Stimulated activated memory B cell treated with anti-CD40 and anti-IgM and Interleukin-4, amounts not matched to agents 10 μg/mL and 1 μg/mL and 100 μg/mL, for 72 hours (primary cell): ENCODE results near the gene TMEFF1.
"Not testable (repeated sequence)": the region's sequence is repeated elsewhere in the genome, so short reads cannot be mapped to it uniquely, and the experiment has no call there.

ENCODE experiments used
- ATAC-seq: fragments of 150-1000 bp; cut with Tn5 transposase; 2 replicates; pipeline ENCODE4 v1.10.0; 2021
- H3K27ac Mint-ChIP-seq: one replicate; pipeline ENCODE4 v1.8.0; 2022; ENCODE audit warnings: mild to moderate bottlenecking, mixed read lengths
- H3K27me3 Mint-ChIP-seq: one replicate; pipeline ENCODE4 v1.8.0; 2022; ENCODE audit warnings: mixed read lengths
- H3K36me3 Mint-ChIP-seq: one replicate; pipeline ENCODE4 v1.8.0; 2022; ENCODE audit warnings: mixed read lengths
- H3K4me1 Mint-ChIP-seq: one replicate; pipeline ENCODE4 v1.8.0; 2022; ENCODE audit warnings: mixed read lengths
- H3K4me3 Mint-ChIP-seq: one replicate; pipeline ENCODE4 v1.8.0; 2022; ENCODE audit warnings: mild to moderate bottlenecking, moderate library complexity, mixed read lengths
- H3K9me3 Mint-ChIP-seq: one replicate; pipeline ENCODE4 v1.8.0; 2022; ENCODE audit warnings: mixed read lengths

TMEFF1 gene

DNA sequence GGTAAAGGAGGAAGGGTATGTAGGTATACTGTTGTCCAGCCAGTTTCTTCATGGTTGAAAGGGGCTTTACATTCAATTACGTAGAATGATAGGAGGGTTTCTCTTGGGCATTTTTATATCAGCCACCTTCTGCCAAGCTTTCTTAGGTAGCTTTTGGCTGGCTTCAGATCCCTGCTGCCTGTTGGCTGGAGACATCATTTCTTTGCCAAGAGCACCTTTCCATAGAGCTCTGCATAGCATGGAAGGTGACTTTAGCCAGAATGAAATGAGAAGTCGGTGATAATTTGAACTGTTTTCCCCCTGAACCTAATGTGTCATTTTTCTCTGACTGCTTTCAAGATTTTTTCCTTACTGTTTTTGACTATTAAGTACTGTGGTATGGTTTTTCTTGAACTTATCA, 26.9 kb downstream of the TMEFF1 start:
- no peak for ATAC-seq
- Mint-ChIP-seq H3K4me3 (no peak overlapping the region), H3K27me3 (no peaks in the 10 kb centered on the region), H3K4me1 (peaks cover 8% of the 10 kb centered on the region), H3K36me3 (no peaks in the 10 kb centered on the region), H3K9me3 (no peaks in the 10 kb centered on the region), H3K27ac (no peak overlapping the region)

DNA sequence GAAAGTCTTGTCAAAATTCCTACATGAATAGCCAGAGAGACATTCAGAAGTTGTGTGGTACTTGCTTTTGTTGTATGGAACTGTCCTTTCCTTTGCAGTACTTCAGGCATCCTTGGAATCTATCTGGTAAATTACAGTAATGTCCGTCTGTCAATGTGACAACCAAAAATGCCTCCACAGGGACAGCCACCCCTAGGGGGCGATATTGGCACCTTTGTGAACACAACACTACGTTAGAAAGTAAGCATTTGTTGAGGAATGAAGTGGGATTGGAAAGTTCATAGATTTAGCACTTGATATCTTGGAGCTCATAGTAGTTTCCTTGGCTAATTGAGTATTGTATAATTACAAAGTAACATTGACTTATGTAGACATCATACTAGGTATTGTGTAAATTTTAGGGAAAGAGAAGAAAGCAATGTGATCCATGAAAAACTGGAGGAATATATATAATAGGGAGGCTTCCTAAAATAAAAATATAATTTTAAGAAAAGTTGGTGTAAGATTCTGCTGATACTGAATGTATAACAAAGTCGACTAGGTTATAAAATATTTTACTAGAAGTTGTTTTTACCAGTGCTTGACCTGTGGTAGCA, 32.7 kb downstream of the TMEFF1 start:
- Mint-ChIP-seq H3K27ac (no peak overlapping the region), H3K36me3 (peaks cover 18% of the 10 kb centered on the region), H3K4me3 (no peak overlapping the region), H3K9me3 (peaks cover 7% of the 10 kb centered on the region), H3K27me3 (peaks cover 15% of the 10 kb centered on the region), H3K4me1 (peaks cover 5% of the 10 kb centered on the region)
- no peak for ATAC-seq

DNA sequence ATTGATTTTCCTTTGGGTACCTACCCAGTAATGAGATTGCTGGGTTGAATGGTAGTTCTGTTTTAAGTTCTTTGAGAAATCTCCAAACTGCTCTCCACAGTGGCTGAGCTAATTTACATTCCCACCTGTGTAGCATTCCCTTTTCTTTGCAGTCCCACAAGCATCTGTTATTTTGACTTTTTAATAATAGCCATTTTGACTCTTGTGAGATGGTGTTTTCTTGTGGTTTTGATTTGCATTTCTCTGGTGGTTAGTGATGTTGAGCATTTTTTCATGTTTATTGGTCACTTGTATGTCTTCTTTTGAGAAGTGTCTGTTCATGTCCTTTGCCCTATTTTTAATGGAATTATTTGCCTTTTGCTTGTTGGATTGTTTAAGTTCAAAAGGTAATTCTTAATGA, 34.4 kb downstream of the TMEFF1 start:
- peaks cover 15% of the 10 kb centered on the region for H3K27me3 Mint-ChIP-seq
- H3K4me3 Mint-ChIP-seq, H3K4me1 Mint-ChIP-seq, ATAC-seq, H3K27ac Mint-ChIP-seq, H3K9me3 Mint-ChIP-seq: not testable (repeated sequence)
- peaks cover 21% of the 10 kb centered on the region for H3K36me3 Mint-ChIP-seq

DNA sequence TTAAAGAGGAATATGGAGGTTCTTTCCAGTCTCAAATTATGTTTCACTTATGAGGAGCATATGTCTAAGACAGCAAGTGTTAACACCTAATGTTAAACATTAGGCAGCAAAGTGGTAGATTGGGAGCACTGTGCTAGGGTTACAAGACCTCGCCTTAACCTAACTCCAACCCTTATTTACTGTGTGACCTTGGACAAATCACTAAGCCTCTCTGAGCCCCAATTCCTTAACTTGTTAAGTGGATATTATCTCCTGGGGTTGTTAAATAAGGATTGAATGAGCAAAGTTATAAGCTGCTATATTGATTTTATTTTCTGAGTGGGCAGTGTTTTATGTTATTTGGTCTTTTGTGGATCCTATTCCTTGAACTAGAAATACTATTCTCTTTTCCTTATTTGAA, 38.3 kb downstream of the TMEFF1 start:
- no peak for ATAC-seq
- Mint-ChIP-seq H3K27ac (no peak overlapping the region), H3K9me3 (peaks cover 10% of the 10 kb centered on the region), H3K4me1 (no peaks in the 10 kb centered on the region), H3K4me3 (no peak overlapping the region), H3K27me3 (peaks cover 15% of the 10 kb centered on the region), H3K36me3 (peaks cover 21% of the 10 kb centered on the region)

- Mint-ChIP-seq H3K9me3 (peaks cover under 1% of the 10 kb centered on the region), H3K4me3 (no peak overlapping the region), H3K27ac (no peak overlapping the region), H3K36me3 (peaks cover 2% of the 10 kb centered on the region), H3K27me3 (no peaks in the 10 kb centered on the region), H3K4me1 (no peaks in the 10 kb centered on the region)
- ATAC-seq, result no peak
These were observed 42.9 kb downstream of the TMEFF1 start for GRCh38 chr9:100515578-100516494.

- Mint-ChIP-seq H3K4me3 (no peak overlapping the region), H3K9me3 (peaks cover 2% of the 10 kb centered on the region), H3K4me1 (peaks cover 4% of the 10 kb centered on the region), H3K27ac (no peak overlapping the region), H3K27me3 (no peaks in the 10 kb centered on the region), H3K36me3 (peaks cover under 1% of the 10 kb centered on the region)
- ATAC-seq, result no peak
These were observed 48.3 kb downstream of the TMEFF1 start for GRCh38 chr9:100521282-100521681.

DNA sequence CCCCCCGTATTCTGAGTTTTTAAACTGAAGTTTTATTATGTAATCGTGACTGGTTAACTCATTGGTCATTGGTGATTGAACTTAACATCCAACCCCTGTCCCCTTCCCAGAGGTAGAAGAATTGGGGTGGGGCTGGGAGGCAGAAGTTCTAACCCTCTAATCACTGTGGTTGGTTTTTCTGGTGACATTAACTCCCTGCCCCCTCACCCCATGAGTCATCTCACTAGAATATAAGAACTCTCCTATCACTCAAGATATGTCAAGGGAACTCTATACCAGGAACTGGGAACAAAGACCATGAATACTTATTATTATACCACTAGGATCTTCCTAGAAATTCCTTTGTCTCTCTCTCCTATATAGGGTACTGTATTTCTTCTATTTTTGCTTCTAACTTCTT, 52.6 kb downstream of the TMEFF1 start:
- ATAC-seq, result no peak
- no peak overlapping the region for H3K4me3 Mint-ChIP-seq
- H3K27me3 Mint-ChIP-seq, result no peaks in the 10 kb centered on the region
- H3K27ac Mint-ChIP-seq, result no peak overlapping the region
- H3K9me3 Mint-ChIP-seq, result peaks cover 2% of the 10 kb centered on the region
- H3K36me3 Mint-ChIP-seq, result peaks cover 11% of the 10 kb centered on the region
- peaks cover 8% of the 10 kb centered on the region for H3K4me1 Mint-ChIP-seq

DNA sequence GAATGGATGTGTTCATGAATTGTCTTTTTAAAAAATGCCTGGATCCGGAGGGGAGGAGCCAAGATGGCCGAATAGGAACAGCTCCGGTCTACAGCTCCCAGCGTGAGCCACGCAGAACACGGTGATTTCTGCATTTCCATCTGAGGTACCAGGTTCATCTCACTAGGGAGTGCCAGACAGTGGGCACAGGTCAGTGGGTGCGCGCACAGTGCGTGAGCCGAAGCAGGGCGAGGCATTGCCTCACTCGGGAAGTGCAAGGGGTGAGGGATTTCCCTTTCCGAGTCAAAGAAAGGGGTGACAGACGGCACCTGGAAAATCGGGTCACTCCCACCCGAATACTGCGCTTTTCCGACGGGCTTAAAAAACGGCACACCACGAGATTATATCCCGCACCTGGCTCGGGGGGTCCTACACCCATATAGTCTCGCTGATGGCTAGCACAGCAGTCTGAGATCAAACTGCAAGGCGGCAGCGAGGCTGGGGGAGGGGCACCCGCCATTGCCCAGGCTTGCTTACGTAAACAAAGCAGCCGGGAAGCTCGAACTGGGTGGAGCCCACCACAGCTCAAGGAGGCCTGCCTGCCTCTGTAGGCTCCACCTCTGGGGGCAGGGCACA, 54.3 kb downstream of the TMEFF1 start:
- not testable (repeated sequence) for ATAC-seq, H3K4me3 Mint-ChIP-seq, H3K27me3 Mint-ChIP-seq, H3K4me1 Mint-ChIP-seq, H3K27ac Mint-ChIP-seq, H3K9me3 Mint-ChIP-seq
- H3K36me3 Mint-ChIP-seq, result peaks cover 11% of the 10 kb centered on the region

DNA sequence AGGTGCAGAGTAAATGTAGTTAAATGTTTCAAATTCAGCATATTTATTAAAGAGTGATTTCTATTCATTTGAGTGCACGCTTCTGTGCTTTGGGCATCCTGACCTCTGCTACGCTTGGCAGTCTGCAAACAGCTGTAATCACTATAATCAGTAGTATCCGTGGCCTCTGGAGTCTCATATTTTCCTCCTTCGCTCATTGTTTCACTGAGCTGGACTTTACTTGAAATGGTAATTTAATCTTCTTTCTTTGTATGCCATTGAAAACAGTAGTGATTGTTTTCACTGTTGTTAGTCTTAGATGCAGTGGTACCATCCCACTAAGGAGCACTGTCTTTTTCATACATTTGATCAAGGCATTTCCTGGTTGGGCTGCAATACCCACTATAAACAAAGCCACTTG, 61.5 kb downstream of the TMEFF1 start:
- no peak overlapping the region for H3K27ac Mint-ChIP-seq
- H3K4me3 Mint-ChIP-seq, result no peak overlapping the region
- H3K4me1 Mint-ChIP-seq, result no peaks in the 10 kb centered on the region
- H3K27me3 Mint-ChIP-seq, result no peaks in the 10 kb centered on the region
- ATAC-seq, result no peak
- H3K36me3 Mint-ChIP-seq, result no peaks in the 10 kb centered on the region
- H3K9me3 Mint-ChIP-seq, result no peaks in the 10 kb centered on the region

DNA sequence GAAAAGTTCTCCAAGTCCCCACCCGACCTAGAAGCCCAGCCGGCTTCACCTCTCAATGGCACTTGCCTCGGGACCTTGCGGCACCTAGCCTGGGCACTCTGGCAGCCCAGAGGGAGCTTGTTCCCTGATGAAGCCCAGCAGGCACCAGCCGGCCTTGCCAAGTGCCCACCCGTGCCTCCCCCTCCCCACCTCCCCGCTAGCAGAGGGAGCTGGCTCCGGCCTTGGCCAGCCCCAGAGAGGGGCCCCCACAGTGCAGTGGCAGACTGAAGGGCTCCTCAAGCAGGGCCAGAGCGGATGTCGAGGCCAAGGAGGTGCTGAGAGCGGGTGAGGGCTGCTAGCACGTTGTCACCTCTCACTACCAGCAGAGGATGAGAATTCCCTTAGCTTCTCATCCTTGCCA, 67.4 kb downstream of the TMEFF1 start:
- Mint-ChIP-seq H3K9me3 (peaks cover 7% of the 10 kb centered on the region), H3K4me3 (no peak overlapping the region), H3K27me3 (no peaks in the 10 kb centered on the region), H3K4me1 (no peaks in the 10 kb centered on the region), H3K27ac (no peak overlapping the region), H3K36me3 (peaks cover 13% of the 10 kb centered on the region)
- no peak for ATAC-seq

GRCh38 chr9:100549048-100549447, 76.1 kb downstream of the TMEFF1 start:
- H3K4me3 Mint-ChIP-seq, result no peak overlapping the region
- peak overlapping the region; percentile 6 for H3K27ac Mint-ChIP-seq
- no peak for ATAC-seq
- peaks cover 28% of the 10 kb centered on the region for H3K36me3 Mint-ChIP-seq
- no peaks in the 10 kb centered on the region for H3K27me3 Mint-ChIP-seq
- peaks cover 10% of the 10 kb centered on the region for H3K4me1 Mint-ChIP-seq
- peaks cover 20% of the 10 kb centered on the region for H3K9me3 Mint-ChIP-seq

DNA sequence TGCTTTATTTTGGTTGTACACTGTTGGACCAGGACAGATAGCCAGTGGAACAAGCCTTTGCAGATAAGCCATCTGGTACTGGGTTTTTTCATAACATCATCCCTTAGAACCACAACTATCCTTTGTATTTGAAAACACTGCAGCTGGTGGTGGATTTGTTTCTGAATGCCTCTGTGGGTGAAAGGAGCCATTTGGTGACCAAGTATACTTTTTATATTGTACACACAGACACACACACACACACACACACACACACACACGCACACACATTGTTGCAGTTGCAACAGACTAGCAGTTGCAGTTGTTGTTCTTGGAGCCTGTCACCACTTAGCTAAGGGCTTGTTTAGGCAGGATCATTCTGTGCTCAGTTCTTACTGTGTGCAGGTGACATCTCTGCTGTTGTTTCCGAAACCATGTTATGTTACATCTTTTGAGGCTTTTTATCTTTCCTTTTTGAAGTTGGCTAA, 82.0 kb downstream of the TMEFF1 start:
- Mint-ChIP-seq H3K4me1 (no peaks in the 10 kb centered on the region), H3K4me3 (no peak overlapping the region), H3K27ac (no peak overlapping the region), H3K36me3 (peaks cover 7% of the 10 kb centered on the region), H3K27me3 (no peaks in the 10 kb centered on the region), H3K9me3 (peaks cover 4% of the 10 kb centered on the region)
- ATAC-seq, result no peak

- H3K27ac Mint-ChIP-seq, result no peak overlapping the region
- no peak for ATAC-seq
- peaks cover 4% of the 10 kb centered on the region for H3K36me3 Mint-ChIP-seq
These were observed 82.5 kb downstream of the TMEFF1 start for GRCh38 chr9:100555471-100555870.

DNA sequence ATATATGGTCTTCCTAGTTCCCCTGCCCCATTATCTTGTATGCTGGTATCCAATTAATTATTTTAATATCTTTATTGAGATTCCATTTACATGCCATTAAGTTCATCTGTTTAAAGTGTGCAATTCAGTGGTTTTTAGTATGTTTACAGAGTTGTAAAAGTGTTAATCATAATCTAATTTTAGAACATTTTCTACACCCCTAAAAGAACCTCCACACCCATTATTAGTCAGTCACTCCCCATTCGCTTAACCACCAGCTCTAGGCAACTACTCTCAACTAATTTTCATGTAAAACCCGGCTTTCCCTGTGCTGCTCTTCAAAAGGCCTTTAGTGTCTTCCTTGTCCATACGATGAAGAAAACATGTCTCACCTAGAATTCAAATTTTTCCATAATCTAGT, 84.1 kb downstream of the TMEFF1 start:
- H3K36me3 Mint-ChIP-seq, result no peaks in the 10 kb centered on the region
- H3K9me3 Mint-ChIP-seq, result no peaks in the 10 kb centered on the region
- no peak for ATAC-seq
- H3K4me3 Mint-ChIP-seq, result no peak overlapping the region
- no peaks in the 10 kb centered on the region for H3K27me3 Mint-ChIP-seq
- no peaks in the 10 kb centered on the region for H3K4me1 Mint-ChIP-seq
- no peak overlapping the region for H3K27ac Mint-ChIP-seq

More at GRCh38 chr9:100555471-100555870, 82.5 kb downstream of the TMEFF1 start:
- Mint-ChIP-seq H3K4me1 (no peaks in the 10 kb centered on the region), H3K27me3 (no peaks in the 10 kb centered on the region), H3K4me3 (no peak overlapping the region), H3K9me3 (peaks cover 2% of the 10 kb centered on the region)

DNA sequence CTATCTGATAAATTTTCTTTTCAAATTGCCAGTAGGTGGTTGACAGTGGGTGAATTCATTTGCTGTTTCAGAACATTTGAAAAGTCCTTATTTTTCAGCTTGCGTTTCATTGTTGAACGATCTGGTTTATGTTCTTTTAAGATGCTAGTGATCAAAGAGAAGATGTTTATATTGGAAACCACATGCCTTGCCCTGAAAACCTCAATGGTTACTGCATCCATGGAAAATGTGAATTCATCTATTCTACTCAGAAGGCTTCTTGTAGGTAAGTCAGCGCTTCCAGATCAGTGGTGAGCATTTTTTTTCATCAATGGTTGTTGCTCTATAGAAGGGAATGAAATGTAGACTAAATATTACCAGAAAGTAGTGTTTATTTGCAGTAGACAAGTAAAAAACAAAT, 88.3 kb downstream of the TMEFF1 start:
- Mint-ChIP-seq H3K27me3 (no peaks in the 10 kb centered on the region), H3K4me1 (no peaks in the 10 kb centered on the region), H3K36me3 (no peaks in the 10 kb centered on the region), H3K27ac (no peak overlapping the region), H3K9me3 (no peaks in the 10 kb centered on the region), H3K4me3 (no peak overlapping the region)
- no peak for ATAC-seq
